Stimulated activated naive CD4-positive, alpha-beta T cell (primary cell): ENCODE results near the gene BCL2L2.

Experiments
- DNase-seq, 6 experiments: peaks; one replicate each; lab custom pipeline; 2025; lab: John Stamatoyannopoulos, UW

The BCL2L2 gene

DNA sequence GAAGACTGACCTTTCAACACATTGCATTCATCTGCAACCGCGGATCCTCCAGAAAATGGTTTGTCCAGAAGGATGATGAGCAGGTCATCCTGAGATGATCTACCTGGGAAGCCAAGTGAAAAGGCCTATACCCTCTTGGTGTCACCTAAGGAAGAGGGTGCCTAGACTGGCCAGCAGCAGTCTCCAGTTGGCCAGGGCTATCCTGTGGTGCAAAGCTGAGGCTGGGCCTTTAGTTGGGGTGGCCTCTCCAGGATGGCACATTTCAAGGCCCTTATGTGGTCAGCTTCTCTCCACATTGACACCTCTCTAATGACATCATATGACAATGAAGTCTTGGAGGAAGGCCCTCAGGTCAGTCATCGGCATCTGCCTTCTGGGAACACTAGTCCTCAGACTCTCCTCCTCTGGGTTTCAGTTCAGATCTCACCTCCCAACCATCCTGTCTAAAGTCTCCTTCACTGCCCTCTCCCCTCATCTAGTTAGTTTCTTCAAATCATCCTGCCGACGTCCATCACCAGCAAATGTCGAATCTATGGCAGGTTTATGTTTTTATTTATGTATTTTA lies 49.3 kb downstream of the BCL2L2 start:
- no peak for DNase-seq

DNA sequence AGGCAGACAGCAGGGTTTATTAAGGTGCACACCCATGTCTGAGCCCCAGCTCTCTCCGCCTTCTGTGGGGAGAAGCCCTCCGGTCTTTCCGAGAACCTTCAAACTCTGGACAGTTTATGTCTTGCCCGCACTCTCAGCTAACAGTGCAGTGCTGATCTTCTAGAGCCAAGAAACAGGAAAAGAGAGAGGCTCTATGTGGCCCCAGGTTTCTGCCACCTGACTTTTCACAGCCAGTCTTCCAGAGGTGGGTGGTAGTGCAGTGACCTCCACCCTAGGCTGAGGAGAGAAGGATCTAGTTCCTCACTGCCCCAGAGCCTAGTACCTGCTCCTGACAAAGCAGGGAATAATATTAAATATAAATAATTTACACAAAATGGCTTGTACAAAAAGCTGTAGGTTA lies 50.0 kb downstream of the BCL2L2 start:
- DNase-seq = no peak

DNA sequence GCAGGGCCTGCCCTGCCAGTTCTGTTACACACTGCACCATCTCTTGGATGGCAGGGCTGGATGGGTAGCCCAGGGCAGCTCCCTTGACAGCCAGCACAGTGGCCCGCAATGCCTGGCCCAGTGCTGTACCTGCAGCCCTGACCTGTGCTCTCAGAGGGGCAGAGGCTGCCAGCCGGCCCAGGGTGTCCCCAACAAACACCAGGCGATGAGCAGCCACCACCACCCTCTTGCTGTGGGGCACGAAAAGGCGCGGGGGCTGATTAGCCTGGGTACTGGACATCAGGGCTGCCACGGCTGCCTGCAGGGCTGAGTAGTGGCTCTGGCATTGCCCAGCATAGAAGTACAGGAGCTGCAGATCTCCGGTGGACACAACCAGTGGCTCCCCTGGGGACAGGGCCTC lies 50.6 kb downstream of the BCL2L2 start:
- no peak for DNase-seq

DNA sequence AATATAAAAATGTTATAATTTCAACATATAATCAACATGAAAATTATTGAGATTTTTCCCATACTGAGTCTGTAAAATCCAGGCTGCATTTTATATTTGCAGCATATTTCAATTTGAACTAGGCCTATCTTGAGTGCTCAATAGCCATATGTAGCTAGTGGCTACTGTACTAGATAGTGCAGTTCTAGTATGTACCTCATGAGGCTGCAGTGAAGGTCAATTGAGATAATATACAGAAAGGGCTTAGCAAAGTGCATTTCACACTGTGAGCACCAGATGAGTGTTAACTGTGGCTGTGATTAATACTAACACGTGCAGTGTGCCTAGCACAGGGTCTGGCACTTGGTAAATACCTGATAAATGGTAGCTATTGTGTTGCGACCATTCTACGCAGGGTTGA lies 51.4 kb downstream of the BCL2L2 start:
- no peak for DNase-seq

DNA sequence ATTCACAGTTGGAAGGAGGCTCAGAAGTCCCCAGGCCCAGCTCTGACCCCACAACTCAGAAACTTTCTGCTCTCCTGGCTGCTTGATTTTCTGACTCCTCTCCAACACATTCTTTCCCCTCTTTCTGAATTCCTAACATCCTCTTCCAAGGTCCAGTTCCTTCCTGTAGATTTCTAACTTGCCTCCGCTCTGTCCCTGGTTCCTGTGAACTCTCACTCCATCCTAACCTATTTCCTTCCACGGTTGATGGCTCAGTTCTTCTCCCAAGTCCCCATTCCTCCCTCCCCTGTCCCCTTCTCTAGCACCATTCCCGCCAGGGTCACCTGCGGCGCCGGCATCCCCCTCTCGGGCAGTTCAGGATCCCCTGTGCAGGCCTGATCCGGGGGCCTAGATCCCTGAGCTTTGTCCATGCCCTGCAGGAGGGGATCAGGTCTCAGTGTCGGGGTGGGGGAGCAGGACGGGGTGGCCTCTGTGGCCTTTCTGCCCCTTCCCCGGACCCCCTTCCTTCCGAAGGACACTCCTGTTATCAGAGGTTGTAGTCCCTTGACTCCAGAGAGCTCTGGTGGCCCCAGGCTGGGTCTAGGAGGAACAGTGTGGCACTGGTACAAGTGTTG lies 52.0 kb downstream of the BCL2L2 start:
- no peak for DNase-seq

DNA sequence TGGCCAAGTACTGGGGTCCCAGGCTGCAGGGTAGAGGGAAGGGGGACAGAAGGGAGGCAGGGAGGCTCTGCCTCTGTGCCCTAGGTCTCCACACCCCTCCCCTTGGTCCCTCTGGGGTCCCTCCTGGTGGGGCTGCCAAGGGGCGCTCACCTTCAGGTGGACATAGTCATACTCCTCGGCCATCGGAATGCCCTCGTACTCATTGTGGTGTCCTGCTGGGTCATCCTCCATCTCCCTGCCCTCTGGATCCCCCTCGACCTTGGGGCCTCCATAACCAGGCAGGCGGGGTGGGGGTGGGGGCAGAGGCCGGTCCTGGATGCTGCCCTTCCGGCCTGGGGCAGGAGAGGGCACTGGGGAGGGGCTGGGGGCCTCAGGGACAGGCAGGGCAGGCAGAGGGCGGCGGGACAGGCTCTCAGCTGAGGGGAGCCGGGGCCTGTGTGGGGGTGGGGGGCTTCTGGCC lies 52.6 kb downstream of the BCL2L2 start:
- no peak for DNase-seq

DNA sequence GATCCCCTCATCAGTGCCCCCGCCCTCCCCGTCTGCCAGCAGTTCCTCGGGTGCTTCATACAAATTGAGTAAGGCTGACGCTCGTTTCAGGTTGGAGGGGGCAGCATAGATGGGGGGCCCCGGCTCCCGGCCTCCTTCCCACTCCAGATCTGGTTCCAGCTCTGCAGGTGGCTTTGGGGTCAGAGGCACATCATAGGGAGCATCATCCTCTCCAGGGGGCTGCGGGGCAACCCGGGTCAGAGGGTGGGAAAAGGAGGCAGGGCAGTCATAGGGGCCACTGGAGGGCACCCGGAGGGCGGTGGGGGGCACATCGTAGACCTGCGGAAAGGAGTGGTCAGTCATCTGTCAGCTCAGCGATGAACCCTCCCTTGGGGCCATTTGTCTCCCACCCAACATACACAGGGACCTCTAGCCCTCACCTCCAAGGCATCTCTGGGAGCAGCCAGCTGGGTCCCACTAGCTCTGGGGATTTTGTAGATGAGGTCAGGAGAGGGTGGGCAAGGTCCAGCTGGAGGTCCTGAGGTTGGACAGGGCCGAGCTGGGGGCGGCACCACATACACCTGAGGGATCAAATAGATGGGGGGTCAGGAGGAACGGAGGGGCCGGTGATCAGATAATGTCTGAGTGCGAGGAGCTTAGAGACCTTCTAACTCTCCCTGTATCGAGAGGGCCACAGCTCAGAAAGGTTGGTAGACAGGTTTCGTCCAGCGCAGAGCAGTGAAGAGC lies 53.3 kb downstream of the BCL2L2 start:
- no peak for DNase-seq

DNA sequence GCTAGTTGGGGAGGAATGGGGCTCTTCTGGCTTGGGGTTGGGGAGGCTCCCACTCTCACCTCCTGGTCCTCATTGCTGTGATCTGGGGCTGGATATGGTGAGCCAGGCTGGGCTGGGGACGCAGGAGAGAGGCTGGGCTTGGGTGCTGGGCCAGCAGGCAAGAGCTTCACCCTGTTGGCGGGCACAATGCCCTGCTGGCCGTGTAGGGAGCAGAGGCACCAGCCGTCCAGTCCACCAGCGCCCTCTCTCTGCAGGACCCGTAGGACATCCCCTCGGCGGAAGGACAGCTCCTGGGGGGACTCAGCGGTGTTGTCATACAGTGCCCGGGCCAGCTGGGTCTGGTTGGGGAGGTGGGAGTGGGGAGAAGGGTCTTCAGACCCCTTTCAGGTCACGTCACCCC lies 53.9 kb downstream of the BCL2L2 start:
- no peak for DNase-seq

DNA sequence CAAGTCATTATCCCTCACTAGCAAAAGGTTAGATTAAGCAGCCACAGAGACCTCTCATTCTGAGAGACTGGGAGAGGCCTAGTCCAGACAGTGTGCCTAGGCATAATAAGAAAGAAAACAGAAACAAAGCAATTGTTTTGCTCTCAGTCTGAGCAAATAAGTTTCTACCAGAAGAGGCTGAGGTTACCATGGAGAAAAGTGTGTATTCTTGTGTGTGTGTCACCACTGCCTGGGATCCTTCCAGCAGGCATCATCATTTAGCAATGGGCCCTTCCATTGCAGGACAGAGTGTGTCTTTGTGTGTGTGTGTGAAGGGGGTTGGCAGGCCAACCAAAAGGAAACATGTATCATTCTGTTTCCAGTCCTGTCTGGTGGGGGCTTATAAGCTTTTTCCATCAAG lies 54.7 kb downstream of the BCL2L2 start:
- DNase-seq = no peak
